ENCODE measurements around the gene RAB20. TPM values are rescaled to one million over a fixed set of nuclear protein-coding genes. Genes with fewer than 3 reads are reported as not detected.

Gene RAB20
- total RNA-seq, 1 donor from 2014 or later, result 1.5 TPM

DNA sequence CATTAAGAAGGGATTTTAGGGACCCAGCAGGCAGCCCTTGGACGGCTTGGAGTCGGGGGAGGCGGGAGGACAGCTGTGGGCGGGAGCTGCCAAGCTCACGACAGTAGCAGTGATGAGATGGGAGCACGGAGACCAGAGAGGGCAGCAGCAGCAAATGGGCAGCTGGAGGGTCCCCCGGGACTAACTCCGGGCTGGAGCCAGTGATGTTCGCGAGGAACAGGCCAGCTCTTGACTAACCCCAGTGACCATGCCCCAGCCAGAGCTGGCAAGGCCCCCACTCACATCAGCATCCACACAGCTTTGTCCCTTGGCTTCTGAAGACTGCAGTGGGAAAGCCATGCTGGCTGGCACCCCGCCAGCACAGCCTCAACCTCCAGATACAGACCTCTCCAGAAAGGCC, 81.9 kb downstream of the RAB20 start:
- H3K27ac Mint-ChIP-seq (ENCODE audit: unreplicated experiment), result no peak overlapping the region
- peaks cover 28% of the 10 kb centered on the region for H3K27me3 Mint-ChIP-seq (ENCODE audit: unreplicated experiment)
- no peak overlapping the region for H3K4me3 Mint-ChIP-seq (ENCODE audit: unreplicated experiment)
- H3K36me3 Mint-ChIP-seq (ENCODE audit: low read depth, unreplicated experiment), result peaks cover 76% of the 10 kb centered on the region
- DNase-seq (ENCODE audit: low spot score), result no peak
- H3K9me3 Mint-ChIP-seq (ENCODE audit: unreplicated experiment), result no peaks in the 10 kb centered on the region
- peaks cover 14% of the 10 kb centered on the region for H3K4me1 Mint-ChIP-seq (ENCODE audit: unreplicated experiment)
- TF ChIP-seq, protein P1, sequence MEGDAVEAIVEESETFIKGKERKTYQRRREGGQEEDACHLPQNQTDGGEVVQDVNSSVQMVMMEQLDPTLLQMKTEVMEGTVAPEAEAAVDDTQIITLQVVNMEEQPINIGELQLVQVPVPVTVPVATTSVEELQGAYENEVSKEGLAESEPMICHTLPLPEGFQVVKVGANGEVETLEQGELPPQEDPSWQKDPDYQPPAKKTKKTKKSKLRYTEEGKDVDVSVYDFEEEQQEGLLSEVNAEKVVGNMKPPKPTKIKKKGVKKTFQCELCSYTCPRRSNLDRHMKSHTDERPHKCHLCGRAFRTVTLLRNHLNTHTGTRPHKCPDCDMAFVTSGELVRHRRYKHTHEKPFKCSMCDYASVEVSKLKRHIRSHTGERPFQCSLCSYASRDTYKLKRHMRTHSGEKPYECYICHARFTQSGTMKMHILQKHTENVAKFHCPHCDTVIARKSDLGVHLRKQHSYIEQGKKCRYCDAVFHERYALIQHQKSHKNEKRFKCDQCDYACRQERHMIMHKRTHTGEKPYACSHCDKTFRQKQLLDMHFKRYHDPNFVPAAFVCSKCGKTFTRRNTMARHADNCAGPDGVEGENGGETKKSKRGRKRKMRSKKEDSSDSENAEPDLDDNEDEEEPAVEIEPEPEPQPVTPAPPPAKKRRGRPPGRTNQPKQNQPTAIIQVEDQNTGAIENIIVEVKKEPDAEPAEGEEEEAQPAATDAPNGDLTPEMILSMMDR (IDR thresholded peaks at IDR 0.05; ENCODE audit: unreplicated experiment), result no peak

DNA sequence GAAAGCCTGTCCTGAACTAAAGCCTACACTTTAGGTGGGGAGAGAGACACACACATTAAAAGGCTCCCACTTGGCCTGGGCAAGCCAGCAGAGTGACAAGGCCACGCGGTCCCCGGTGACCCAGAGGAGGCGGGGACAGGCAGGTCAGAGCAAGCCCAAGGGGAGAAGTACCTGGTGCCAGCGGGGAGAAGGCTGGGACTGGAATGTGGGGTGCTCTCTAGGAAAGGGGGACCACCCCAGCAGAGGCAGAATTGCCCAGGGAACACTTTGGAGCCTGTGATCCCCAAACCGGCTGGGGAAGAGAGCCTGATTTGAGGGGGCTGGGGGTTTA, 82.3 kb downstream of the RAB20 start:
- Mint-ChIP-seq H3K27ac (ENCODE audit: unreplicated experiment) (peak overlapping the region; percentile 30), H3K27me3 (ENCODE audit: unreplicated experiment) (peaks cover 29% of the 10 kb centered on the region), H3K4me3 (ENCODE audit: unreplicated experiment) (no peak overlapping the region)

GRCh38 chr13:110478405-110479214, 82.9 kb downstream of the RAB20 start:
- Mint-ChIP-seq H3K36me3 (ENCODE audit: low read depth, unreplicated experiment) (peaks cover 77% of the 10 kb centered on the region), H3K4me1 (ENCODE audit: unreplicated experiment) (peaks cover 19% of the 10 kb centered on the region), H3K27ac (ENCODE audit: unreplicated experiment) (peak overlapping the region; percentile 81), H3K4me3 (ENCODE audit: unreplicated experiment) (peak overlapping the region; percentile 42), H3K27me3 (ENCODE audit: unreplicated experiment) (peaks cover 30% of the 10 kb centered on the region), H3K9me3 (ENCODE audit: unreplicated experiment) (no peaks in the 10 kb centered on the region)
- DNase-seq (ENCODE audit: low spot score), result no peak
- TF ChIP-seq, protein P1 (IDR thresholded peaks at IDR 0.05; ENCODE audit: unreplicated experiment), result no peak

More for the DNA sequence above, 82.3 kb downstream of the RAB20 start:
- no peak for DNase-seq (ENCODE audit: low spot score)
- no peaks in the 10 kb centered on the region for H3K9me3 Mint-ChIP-seq (ENCODE audit: unreplicated experiment)
- H3K36me3 Mint-ChIP-seq (ENCODE audit: low read depth, unreplicated experiment), result peaks cover 76% of the 10 kb centered on the region
- TF ChIP-seq, protein P1 (IDR thresholded peaks at IDR 0.05; ENCODE audit: unreplicated experiment), result no peak
- H3K4me1 Mint-ChIP-seq (ENCODE audit: unreplicated experiment), result peaks cover 18% of the 10 kb centered on the region

DNA sequence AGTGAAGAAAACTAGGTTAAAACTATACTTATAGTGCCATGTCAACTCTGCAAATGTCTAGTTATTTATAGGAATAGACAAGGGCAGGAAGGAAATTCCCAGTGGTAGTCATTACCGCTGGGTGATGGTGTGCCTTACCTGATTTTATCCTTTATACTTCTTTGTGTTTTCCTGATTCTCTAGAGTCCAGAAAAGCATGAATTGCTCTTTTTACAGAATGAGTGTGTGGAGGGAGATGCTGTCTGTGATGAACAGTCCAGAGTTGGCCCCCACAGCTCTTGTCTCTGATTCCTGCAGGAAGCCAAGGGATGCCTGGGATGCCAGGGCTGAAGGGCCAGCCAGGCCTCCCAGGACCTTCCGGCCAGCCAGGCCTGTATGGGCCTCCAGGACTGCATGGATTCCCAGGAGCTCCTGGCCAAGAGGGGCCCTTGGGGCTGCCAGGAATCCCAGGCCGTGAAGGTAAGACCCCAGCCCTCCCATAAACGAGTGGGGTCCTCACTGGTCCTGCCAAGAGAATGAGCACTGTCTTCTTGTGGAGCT, 83.7 kb downstream of the RAB20 start:
- Mint-ChIP-seq H3K27me3 (ENCODE audit: unreplicated experiment) (peaks cover 32% of the 10 kb centered on the region), H3K4me1 (ENCODE audit: unreplicated experiment) (peaks cover 19% of the 10 kb centered on the region), H3K9me3 (ENCODE audit: unreplicated experiment) (no peaks in the 10 kb centered on the region), H3K36me3 (ENCODE audit: low read depth, unreplicated experiment) (peaks cover 72% of the 10 kb centered on the region), H3K27ac (ENCODE audit: unreplicated experiment) (peak overlapping the region; percentile 81), H3K4me3 (ENCODE audit: unreplicated experiment) (peak overlapping the region; percentile 80)
- DNase-seq (ENCODE audit: low spot score), result no peak
- TF ChIP-seq, protein P1 (IDR thresholded peaks at IDR 0.05; ENCODE audit: unreplicated experiment), result no peak

DNA sequence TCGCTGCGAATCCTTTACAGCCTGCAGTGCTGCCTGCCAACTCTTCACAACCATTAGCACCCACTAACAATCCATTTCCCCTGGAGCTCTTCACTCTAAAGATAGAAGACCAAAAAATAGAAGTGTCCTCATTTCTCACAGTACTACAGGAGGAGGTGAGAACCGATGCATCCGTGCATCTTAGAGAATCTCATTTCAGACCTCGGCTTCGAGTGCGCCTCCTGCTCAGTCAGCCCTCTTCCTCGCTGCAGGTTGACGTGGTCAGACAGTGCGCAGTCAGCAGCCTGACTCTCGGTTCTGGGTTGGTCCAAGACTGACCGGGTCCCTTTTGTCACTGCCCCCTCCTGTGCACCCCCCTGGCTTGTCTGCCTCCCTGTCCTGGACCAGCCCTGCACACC, 85.3 kb downstream of the RAB20 start:
- Mint-ChIP-seq H3K4me3 (ENCODE audit: unreplicated experiment) (no peak overlapping the region), H3K36me3 (ENCODE audit: low read depth, unreplicated experiment) (peaks cover 71% of the 10 kb centered on the region), H3K9me3 (ENCODE audit: unreplicated experiment) (no peaks in the 10 kb centered on the region), H3K27ac (ENCODE audit: unreplicated experiment) (no peak overlapping the region), H3K27me3 (ENCODE audit: unreplicated experiment) (peaks cover 24% of the 10 kb centered on the region), H3K4me1 (ENCODE audit: unreplicated experiment) (peaks cover 22% of the 10 kb centered on the region)
- TF ChIP-seq, protein P1 (IDR thresholded peaks at IDR 0.05; ENCODE audit: unreplicated experiment), result no peak
- DNase-seq (ENCODE audit: low spot score), result no peak

Measured in endothelial cell (in vitro differentiated cells).